ENCODE measurements around the gene CFAP100.

DNA sequence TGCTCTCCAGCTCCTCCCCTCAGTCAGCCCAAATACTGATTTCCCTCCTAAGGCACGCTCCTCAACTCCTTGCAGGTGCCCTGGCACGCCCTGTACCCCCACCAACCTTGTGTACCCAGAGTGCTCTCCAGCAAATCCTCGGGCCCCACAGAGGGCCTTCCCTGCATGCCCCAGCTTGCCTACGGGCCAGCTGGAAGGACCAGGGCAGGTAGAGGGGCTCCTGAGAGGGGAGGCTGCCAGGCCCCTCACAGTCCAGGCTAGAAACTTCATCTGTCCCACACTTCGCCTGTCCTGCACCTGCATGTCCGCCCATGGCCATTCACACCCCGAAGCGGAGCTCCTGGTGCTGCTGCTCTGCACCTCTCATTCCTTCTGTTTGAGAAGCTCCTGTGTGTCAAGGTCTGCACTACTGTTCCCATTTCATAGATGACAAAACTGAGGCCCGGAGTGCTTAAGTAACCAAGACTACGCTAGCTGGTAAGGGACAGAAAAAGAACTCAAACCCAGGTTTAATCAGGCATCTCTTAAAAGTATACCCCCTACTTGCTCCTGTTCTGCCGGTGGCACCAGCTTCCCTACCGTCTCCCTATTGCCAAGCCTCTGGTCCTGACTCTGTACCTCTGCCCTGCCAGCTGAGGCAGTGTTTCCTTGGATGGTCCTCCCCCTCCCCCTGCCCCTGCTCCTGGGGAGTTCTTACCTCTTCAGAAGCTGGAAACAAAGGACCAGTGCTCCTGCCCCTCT lies 45.4 kb downstream of the CFAP100 start:
- no peak for TF ChIP-seq POLR2A (IDR thresholded peaks at IDR 0.05)
- TF ChIP-seq, protein P1, sequence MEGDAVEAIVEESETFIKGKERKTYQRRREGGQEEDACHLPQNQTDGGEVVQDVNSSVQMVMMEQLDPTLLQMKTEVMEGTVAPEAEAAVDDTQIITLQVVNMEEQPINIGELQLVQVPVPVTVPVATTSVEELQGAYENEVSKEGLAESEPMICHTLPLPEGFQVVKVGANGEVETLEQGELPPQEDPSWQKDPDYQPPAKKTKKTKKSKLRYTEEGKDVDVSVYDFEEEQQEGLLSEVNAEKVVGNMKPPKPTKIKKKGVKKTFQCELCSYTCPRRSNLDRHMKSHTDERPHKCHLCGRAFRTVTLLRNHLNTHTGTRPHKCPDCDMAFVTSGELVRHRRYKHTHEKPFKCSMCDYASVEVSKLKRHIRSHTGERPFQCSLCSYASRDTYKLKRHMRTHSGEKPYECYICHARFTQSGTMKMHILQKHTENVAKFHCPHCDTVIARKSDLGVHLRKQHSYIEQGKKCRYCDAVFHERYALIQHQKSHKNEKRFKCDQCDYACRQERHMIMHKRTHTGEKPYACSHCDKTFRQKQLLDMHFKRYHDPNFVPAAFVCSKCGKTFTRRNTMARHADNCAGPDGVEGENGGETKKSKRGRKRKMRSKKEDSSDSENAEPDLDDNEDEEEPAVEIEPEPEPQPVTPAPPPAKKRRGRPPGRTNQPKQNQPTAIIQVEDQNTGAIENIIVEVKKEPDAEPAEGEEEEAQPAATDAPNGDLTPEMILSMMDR (IDR thresholded peaks at IDR 0.05), result no peak

All from thyroid gland (tissue), 4 donors.